Peyer's patch (tissue), 4 donors: ENCODE measurements around the gene NPAS2. TPM values are rescaled to one million over a fixed set of nuclear protein-coding genes. Genes with fewer than 3 reads are reported as not detected.
A peak's percentile ranks its signal among the peaks of the same experiment; 100 is the strongest.

Experiments used
- DNase-seq, 3 donors: peaks; one replicate each; pipeline ENCODE4 v3.0.0-alpha.2; 2017 to 2019
- H3K27ac ChIP-seq, 4 donors: fragments of 200-600 bp; sonication (generic); one replicate each; pipeline ENCODE4 v1.5.1; 2016 to 2019
- H3K27me3 ChIP-seq, 2 donors: fragments of 200-600 bp; sonication (generic); one replicate each; pipeline ENCODE4 v1.5.1; 2019
- H3K36me3 ChIP-seq, 3 donors: fragments of 200-600 bp; sonication (generic); one replicate each; pipeline ENCODE4 v1.5.1; 2016 to 2019
- H3K4me1 ChIP-seq, 4 donors: fragments of 200-600 bp; sonication (generic); one replicate each; pipeline ENCODE4 v1.5.1; 2016 to 2019
- H3K4me3 ChIP-seq, 4 donors: fragments of 200-600 bp; sonication (generic); 1 replicate in 3 of 4; 2 replicates in 1 of 4; pipeline ENCODE4 v1.5.1; 2016 to 2019; ENCODE audit warnings: mild to moderate bottlenecking in 1 of 4
- H3K9me3 ChIP-seq, 4 donors: fragments of 200-600 bp; sonication (generic); one replicate each; pipeline ENCODE4 v1.5.1; 2016 to 2019; ENCODE audit warnings: mild to moderate bottlenecking in 1 of 4
- POLR2A ChIP-seq, 2 donors: fragments of 450-650 bp; IDR thresholded peaks; one replicate each; pipeline ENCODE4 v1.5.1; 2017; ENCODE audit warnings: antibody characterized with exemption in 2 of 2, mild to moderate bottlenecking in 2 of 2, moderate library complexity in 2 of 2
- total RNA-seq, 4 donors: library from RNA; depleted of rRNA; stranded (reverse); fragments of >200 nt; gene quantifications; one replicate each; pipeline ENCODE4 v1.1.0, GENCODE V29; 2016
- TF ChIP-seq, protein P1 (sequence below), 6 experiments: fragments of 450-650 bp in 4 of 6; fragments of 200-600 bp in 2 of 6; sonication (generic) in 1 of 6; IDR thresholded peaks; one replicate each; pipeline ENCODE4 v1.5.1; 2017 to 2019; ENCODE audit warnings: antibody characterized with exemption in 6 of 6, mild to moderate bottlenecking in 3 of 6, moderate library complexity in 1 of 6

NPAS2 gene
- total RNA-seq, 4 donors from 2014 or later: 29.7 to 99.5 (median 95.5) TPM

DNA sequence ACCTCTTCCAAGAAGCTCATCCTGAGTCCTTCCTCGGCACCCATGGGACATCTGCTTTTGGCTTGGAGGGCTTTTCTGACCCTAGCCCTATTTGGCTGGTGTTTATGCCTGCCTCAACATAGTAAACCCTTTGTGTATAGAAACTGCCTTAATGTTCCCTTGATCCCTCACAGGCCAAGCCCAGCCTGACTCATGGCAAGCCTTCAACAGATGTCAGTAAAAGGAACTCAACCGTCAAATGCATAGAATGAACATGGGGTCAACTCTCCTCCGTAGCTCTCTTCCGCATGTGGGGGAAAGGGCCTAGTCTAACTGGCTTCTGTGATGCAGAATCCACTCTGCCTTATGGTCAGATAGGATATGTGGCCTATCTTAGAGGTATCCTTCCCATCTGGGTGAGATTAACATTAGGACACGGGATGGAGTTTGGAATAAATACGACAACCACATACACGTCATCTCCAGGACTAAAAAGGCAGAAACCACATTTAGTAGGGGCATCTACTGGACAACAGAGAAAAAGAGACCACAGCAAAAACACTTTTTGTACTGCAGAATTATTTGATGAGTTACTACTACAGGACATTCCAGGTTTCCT lies 2.5 kb upstream of the NPAS2 start:
- H3K27me3 ChIP-seq: no peaks in the 10 kb centered on the region
- DNase-seq: peak in 1 of 3 donors; percentile 55
- H3K36me3 ChIP-seq: no peaks in the 10 kb centered on the region
- H3K27ac ChIP-seq: no peak overlapping the region
- peaks cover 0 to 46% (median 3%) of the 10 kb centered on the region in 4 donors for H3K4me1 ChIP-seq
- no peaks in the 10 kb centered on the region for H3K9me3 ChIP-seq
- H3K4me3 ChIP-seq: no peak overlapping the region
- TF ChIP-seq, protein P1, sequence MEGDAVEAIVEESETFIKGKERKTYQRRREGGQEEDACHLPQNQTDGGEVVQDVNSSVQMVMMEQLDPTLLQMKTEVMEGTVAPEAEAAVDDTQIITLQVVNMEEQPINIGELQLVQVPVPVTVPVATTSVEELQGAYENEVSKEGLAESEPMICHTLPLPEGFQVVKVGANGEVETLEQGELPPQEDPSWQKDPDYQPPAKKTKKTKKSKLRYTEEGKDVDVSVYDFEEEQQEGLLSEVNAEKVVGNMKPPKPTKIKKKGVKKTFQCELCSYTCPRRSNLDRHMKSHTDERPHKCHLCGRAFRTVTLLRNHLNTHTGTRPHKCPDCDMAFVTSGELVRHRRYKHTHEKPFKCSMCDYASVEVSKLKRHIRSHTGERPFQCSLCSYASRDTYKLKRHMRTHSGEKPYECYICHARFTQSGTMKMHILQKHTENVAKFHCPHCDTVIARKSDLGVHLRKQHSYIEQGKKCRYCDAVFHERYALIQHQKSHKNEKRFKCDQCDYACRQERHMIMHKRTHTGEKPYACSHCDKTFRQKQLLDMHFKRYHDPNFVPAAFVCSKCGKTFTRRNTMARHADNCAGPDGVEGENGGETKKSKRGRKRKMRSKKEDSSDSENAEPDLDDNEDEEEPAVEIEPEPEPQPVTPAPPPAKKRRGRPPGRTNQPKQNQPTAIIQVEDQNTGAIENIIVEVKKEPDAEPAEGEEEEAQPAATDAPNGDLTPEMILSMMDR (IDR thresholded peaks at IDR 0.05): no peak
- TF ChIP-seq POLR2A (IDR thresholded peaks at IDR 0.05): no peak

DNA sequence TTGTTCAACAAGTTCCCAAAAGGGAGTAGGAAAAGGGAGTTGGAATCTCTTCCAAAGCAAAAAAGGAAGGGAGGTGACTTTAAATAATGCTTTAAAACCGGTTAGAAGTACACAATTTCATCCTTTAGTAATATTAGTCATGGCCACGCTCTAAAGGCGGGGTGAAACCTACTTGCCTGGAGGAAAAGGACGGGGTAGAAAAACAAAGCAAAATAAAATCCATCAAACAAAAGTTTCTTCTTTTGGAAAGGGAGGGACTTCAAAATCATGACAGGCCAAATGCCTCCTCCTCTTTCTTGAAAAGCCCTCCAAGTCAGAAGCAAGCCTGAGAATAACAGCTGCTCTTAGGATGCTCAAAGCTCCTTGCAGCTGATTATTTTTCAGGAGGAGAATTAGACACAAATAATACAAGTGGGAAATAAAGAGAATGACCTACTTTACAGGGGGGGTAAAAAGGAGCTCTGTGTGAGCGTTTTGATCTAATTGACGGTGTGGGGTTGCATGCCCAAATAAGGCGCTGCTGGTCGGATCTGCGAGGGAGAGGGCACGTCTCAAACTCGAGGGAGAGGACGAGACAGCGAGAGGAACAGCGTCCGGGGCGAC lies 1.8 kb upstream of the NPAS2 start:
- H3K27me3 ChIP-seq: no peaks in the 10 kb centered on the region
- H3K27ac ChIP-seq: peak overlapping the region; percentile 67 to 88 (median 79)
- no peaks in the 10 kb centered on the region for H3K9me3 ChIP-seq
- DNase-seq: no peak
- H3K4me3 ChIP-seq: peak overlapping the region; percentile 44 to 84 (median 60)
- no peak for TF ChIP-seq POLR2A (IDR thresholded peaks at IDR 0.05)
- TF ChIP-seq, protein P1 (IDR thresholded peaks at IDR 0.05): no peak
- no peaks in the 10 kb centered on the region for H3K36me3 ChIP-seq
- peaks cover 0 to 41% (median 3%) of the 10 kb centered on the region in 4 donors for H3K4me1 ChIP-seq

GRCh38 chr2:100818606-100819369 lies 1.2 kb upstream of the NPAS2 start:
- H3K27me3 ChIP-seq: no peaks in the 10 kb centered on the region
- H3K27ac ChIP-seq: peak overlapping the region; percentile 67 to 88 (median 79)
- H3K4me1 ChIP-seq: peaks cover 0 to 42% (median 3%) of the 10 kb centered on the region in 4 donors
- TF ChIP-seq, protein P1 (IDR thresholded peaks at IDR 0.05): no peak
- TF ChIP-seq POLR2A (IDR thresholded peaks at IDR 0.05): peak; percentile 22 to 45
- peak overlapping the region; percentile 44 to 84 (median 60) for H3K4me3 ChIP-seq
- no peaks in the 10 kb centered on the region for H3K36me3 ChIP-seq
- no peaks in the 10 kb centered on the region for H3K9me3 ChIP-seq
- peak in 2 of 3 donors; percentile 68 for DNase-seq

DNA sequence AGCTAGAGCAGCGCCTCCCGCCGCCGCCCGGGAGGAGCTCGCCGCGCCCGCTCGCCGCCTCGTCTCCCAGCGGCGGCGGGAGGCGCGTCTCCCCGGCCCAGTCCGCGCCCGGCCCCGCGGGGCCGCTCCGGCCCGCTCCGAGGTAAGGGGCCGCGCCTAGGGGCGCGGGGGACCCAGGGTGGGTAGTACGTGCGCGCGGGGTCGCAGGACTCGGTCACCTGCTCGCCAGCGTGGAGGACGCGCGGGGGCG lies 259 bp downstream of the NPAS2 start:
- Histone ChIP-seq H3K4me3 (peak overlapping the region; percentile 44 to 84 (median 60)), H3K9me3 (no peaks in the 10 kb centered on the region), H3K27me3 (no peaks in the 10 kb centered on the region), H3K4me1 (peaks cover 0 to 35% (median 3%) of the 10 kb centered on the region in 4 donors), H3K27ac (peak overlapping the region; percentile 38 to 88 (median 81)), H3K36me3 (no peaks in the 10 kb centered on the region)
- TF ChIP-seq, protein P1 (IDR thresholded peaks at IDR 0.05): no peak
- TF ChIP-seq POLR2A (IDR thresholded peaks at IDR 0.05): no peak
- no peak for DNase-seq

GRCh38 chr2:100820523-100821254 lies 750 bp downstream of the NPAS2 start:
- Histone ChIP-seq H3K4me3 (peak overlapping the region; percentile 44 to 84 (median 60)), H3K27ac (peak overlapping the region; percentile 38 to 88 (median 81)), H3K9me3 (no peaks in the 10 kb centered on the region), H3K36me3 (no peaks in the 10 kb centered on the region), H3K27me3 (no peaks in the 10 kb centered on the region), H3K4me1 (peaks cover 0 to 30% (median 3%) of the 10 kb centered on the region in 4 donors)
- DNase-seq: peak in 2 of 3 donors; percentile 60 to 64
- TF ChIP-seq, protein P1 (IDR thresholded peaks at IDR 0.05): no peak
- TF ChIP-seq POLR2A (IDR thresholded peaks at IDR 0.05): peak; percentile 50 to 75
